ENCODE measurements around the gene COG3. TPM values are rescaled to one million over a fixed set of nuclear protein-coding genes. Genes with fewer than 3 reads are reported as not detected.
A peak's percentile ranks its signal among the peaks of the same experiment; 100 is the strongest.

Gene COG3
- total and polyA plus RNA-seq, 2 experiments from 2014 or later = 19.9 to 36.1 TPM

DNA sequence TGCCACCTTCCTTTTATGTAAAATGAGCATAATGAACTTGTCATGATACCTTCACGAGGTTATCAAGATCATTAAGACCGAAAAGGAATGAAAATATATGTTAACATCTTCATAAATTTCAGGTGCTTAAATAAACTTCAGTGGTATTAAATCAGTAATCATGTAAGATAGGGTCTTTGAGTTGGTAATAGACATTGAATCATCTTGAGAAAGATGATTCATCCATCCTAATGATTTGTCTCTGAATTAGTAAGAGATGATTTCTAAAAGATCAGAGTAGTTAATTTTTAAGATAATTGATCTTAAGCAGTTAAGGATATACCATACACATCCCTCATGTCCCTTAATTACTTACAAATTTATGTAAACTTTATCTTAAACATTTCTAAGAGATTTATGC, 52.0 kb downstream of the COG3 start:
- WGBS (ENCODE audit: low lambda C conversion rate, missing lambda C conversion rate) = 95% methylated on average over 2 of the region's 2 CpGs
- Histone ChIP-seq H3K4me2 (no peak overlapping the region), H3K36me3 (replicated peaks; ENCODE audit: insufficient read depth, low read depth) (no peaks in the 10 kb centered on the region), H3K4me3 (no peak overlapping the region), H3K9me2 (replicated peaks; ENCODE audit: insufficient read depth) (no peaks in the 10 kb centered on the region), H3K79me2 (no peaks in the 10 kb centered on the region), H2AFZ (no peak overlapping the region), H3K27ac (no peak overlapping the region), H4K20me1 (ENCODE audit: insufficient read depth, poor library complexity, severe bottlenecking) (no peaks in the 10 kb centered on the region), H3K4me1 (ENCODE audit: insufficient read depth) (peaks cover 10% of the 10 kb centered on the region), H3K9me3 (ENCODE audit: low read depth) (no peaks in the 10 kb centered on the region), H3K27me3 (no peaks in the 10 kb centered on the region)
- no peak for DNase-seq (ENCODE audit: low spot score)
- TF ChIP-seq EZH2 (IDR thresholded peaks at IDR 0.05; ENCODE audit: borderline replicate concordance) (no peak), EZH2phosphoT487 (IDR thresholded peaks at IDR 0.05; ENCODE audit: low read depth, severe bottlenecking, unreplicated experiment) (no peak)
- TF ChIP-seq, protein P1, sequence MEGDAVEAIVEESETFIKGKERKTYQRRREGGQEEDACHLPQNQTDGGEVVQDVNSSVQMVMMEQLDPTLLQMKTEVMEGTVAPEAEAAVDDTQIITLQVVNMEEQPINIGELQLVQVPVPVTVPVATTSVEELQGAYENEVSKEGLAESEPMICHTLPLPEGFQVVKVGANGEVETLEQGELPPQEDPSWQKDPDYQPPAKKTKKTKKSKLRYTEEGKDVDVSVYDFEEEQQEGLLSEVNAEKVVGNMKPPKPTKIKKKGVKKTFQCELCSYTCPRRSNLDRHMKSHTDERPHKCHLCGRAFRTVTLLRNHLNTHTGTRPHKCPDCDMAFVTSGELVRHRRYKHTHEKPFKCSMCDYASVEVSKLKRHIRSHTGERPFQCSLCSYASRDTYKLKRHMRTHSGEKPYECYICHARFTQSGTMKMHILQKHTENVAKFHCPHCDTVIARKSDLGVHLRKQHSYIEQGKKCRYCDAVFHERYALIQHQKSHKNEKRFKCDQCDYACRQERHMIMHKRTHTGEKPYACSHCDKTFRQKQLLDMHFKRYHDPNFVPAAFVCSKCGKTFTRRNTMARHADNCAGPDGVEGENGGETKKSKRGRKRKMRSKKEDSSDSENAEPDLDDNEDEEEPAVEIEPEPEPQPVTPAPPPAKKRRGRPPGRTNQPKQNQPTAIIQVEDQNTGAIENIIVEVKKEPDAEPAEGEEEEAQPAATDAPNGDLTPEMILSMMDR (IDR thresholded peaks at IDR 0.05; ENCODE audit: poor library complexity) = no peak

DNA sequence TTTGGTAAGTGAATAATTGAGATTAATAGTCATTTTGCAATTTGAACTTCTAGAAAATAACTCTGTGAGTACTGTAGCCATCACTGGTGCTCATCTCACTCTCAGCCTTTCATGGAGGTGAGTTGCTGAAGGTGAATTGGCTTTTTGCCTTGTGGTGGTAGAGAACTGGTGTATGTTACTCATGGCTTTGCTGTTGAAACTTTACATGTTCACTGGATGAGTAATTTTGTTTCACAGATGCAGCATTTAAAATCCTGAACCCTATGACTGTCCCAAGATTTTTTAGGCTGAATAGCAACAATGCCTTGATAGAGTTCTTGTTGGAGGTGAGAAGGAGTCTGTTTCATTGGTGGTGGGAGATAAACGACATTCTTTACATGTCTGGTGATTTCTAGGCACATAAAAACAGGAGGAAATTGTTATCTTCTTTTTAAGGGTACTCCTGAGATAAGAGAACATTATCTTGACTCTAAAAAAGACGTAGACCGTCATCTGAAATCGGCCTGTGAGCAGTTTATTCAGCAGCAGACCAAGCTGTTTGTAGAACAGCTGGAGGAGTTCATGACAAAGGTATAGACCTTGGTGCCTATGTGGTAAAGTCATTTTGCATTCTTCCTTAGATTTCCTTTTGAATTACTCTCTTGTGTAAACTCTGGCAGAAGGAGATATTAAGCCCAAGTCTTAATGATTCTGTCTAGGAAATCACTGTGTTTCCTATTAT, 53.9 kb downstream of the COG3 start:
- TF ChIP-seq, protein P1 (IDR thresholded peaks at IDR 0.05; ENCODE audit: poor library complexity) = no peak
- TF ChIP-seq EZH2 (IDR thresholded peaks at IDR 0.05; ENCODE audit: borderline replicate concordance) = no peak
- no peak for TF ChIP-seq EZH2phosphoT487 (IDR thresholded peaks at IDR 0.05; ENCODE audit: low read depth, severe bottlenecking, unreplicated experiment)
- H3K36me3 ChIP-seq (replicated peaks; ENCODE audit: insufficient read depth, low read depth) = no peaks in the 10 kb centered on the region
- no peaks in the 10 kb centered on the region for H3K27me3 ChIP-seq
- no peaks in the 10 kb centered on the region for H3K79me2 ChIP-seq
- no peaks in the 10 kb centered on the region for H4K20me1 ChIP-seq (ENCODE audit: insufficient read depth, poor library complexity, severe bottlenecking)
- 23% methylated on average over 4 of the region's 4 CpGs for WGBS (ENCODE audit: low lambda C conversion rate, missing lambda C conversion rate)
- no peak for DNase-seq (ENCODE audit: low spot score)
- H3K27ac ChIP-seq = peak overlapping the region; percentile 35
- H3K4me1 ChIP-seq (ENCODE audit: insufficient read depth) = peaks cover 10% of the 10 kb centered on the region
- no peaks in the 10 kb centered on the region for H3K9me3 ChIP-seq (ENCODE audit: low read depth)
- H3K9me2 ChIP-seq (replicated peaks; ENCODE audit: insufficient read depth) = no peaks in the 10 kb centered on the region
- H3K4me2 ChIP-seq = no peak overlapping the region
- no peak overlapping the region for H2AFZ ChIP-seq
- no peak overlapping the region for H3K4me3 ChIP-seq

DNA sequence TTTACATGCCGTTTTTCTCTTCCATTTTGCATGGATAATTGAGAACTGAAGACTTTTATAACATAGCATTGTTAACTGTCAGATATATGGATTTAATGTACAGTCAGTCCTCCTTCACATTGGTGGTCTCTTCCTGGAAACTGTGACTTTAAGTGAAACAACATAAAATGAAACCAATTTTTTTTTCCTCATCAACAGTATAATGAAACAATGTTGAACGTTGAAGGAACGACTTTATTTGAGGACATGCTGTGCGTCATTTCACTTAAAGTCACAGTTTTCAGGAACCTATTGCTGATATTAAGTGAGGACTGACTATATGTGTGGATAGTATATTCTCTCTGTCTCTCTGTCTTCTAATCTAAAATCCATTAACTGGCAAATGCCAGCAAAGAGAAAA, 54.8 kb downstream of the COG3 start:
- WGBS (ENCODE audit: low lambda C conversion rate, missing lambda C conversion rate) = 83% methylated on average over 4 of the region's 4 CpGs
- no peak overlapping the region for H2AFZ ChIP-seq
- H3K27me3 ChIP-seq = no peaks in the 10 kb centered on the region
- peak overlapping the region; percentile 35 for H3K27ac ChIP-seq
- no peaks in the 10 kb centered on the region for H4K20me1 ChIP-seq (ENCODE audit: insufficient read depth, poor library complexity, severe bottlenecking)
- H3K79me2 ChIP-seq = no peaks in the 10 kb centered on the region
- no peak overlapping the region for H3K4me2 ChIP-seq
- no peak overlapping the region for H3K4me3 ChIP-seq
- no peak for TF ChIP-seq EZH2phosphoT487 (IDR thresholded peaks at IDR 0.05; ENCODE audit: low read depth, severe bottlenecking, unreplicated experiment)
- no peak for TF ChIP-seq EZH2 (IDR thresholded peaks at IDR 0.05; ENCODE audit: borderline replicate concordance)
- TF ChIP-seq, protein P1 (IDR thresholded peaks at IDR 0.05; ENCODE audit: poor library complexity) = no peak
- H3K9me3 ChIP-seq (ENCODE audit: low read depth) = no peaks in the 10 kb centered on the region
- H3K36me3 ChIP-seq (replicated peaks; ENCODE audit: insufficient read depth, low read depth) = no peaks in the 10 kb centered on the region
- no peak for DNase-seq (ENCODE audit: low spot score)
- no peaks in the 10 kb centered on the region for H3K9me2 ChIP-seq (replicated peaks; ENCODE audit: insufficient read depth)
- H3K4me1 ChIP-seq (ENCODE audit: insufficient read depth) = peaks cover 10% of the 10 kb centered on the region

All from hepatocyte (in vitro differentiated cells).